Measurements from ENCODE around the gene HS6ST1. TPM values are rescaled to one million over a fixed set of nuclear protein-coding genes. Genes with fewer than 3 reads are reported as not detected.

Gene HS6ST1
- total RNA-seq, 2 donors from 2014 or later: 21.8 to 32.4 TPM

DNA sequence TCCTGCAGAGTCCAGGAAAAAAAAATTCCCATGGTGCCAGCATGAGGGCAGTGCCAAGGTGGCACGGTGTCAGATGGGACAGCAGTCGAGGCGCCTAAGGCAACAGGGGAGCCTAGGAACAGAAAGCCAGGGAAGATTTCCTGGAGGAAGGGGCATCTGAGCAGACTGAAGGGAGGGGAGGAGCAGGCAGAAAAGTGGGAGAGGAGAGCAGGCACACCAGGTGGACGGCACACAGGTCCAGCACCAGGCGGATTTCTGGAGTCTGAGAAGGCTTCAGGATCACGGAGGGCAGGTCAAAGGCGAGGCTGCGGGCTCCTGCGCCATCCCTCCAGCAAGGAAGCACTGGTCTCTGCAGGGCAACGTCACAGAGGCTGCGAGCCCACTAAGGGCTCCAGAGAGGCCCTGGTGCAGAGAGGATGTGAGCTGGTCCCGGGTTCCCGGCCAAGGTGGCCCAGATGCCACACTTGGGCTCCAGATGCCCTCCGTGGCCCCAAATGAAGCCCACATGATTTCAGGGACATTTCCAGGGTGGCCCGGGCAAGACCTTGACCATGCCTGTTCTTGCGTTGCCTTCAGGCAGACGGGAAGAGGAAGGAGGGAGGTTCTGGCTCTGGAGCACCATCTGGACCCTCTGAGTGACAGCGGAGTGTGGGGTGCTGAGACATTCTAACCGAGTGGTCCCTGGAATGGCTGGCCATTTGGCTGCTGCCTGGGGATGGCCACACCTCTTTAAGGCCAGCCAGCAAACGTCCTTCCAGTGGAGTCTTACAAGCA lies 4.1 kb downstream of the HS6ST1 start:
- peaks cover 4 to 42% of the 10 kb centered on the region in 2 donors for H3K4me1 ChIP-seq (ENCODE audit: control insufficient read depth in 1 of 2, low read depth in 2 of 2)
- no peak overlapping the region for H3K4me3 ChIP-seq

DNA sequence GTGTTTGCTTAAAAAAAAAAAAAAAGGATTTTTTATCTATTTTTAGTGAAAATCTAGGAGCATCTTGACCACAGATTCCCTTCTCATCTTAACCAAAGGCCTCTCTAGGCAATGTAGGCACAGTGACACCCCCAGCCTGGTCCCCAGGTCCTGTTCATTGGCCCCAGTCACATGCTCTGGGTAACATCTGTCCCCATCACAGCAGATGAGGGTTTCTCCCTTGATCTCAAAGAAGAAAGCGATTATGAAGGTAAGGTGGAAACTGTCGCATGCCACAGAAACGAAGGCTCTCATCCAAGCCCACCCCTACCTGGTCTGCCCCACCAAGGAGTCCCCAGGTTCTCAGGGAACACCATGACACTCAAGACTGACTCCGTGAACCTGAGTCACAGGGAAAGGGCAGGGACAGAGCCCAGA lies 4.7 kb downstream of the HS6ST1 start:
- no peak overlapping the region for H3K27ac ChIP-seq
- H3K9me3 ChIP-seq: no peaks in the 10 kb centered on the region
- TF ChIP-seq CTCF (IDR thresholded peaks at IDR 0.05): no peak
- ATAC-seq (ENCODE audit: insufficient number of reproducible peaks, low FRiP score, low read depth): no peak
- no peak overlapping the region for H3K4me3 ChIP-seq
- no peak for DNase-seq (ENCODE audit: low spot score)
- no peaks in the 10 kb centered on the region for H3K27me3 ChIP-seq (replicated peaks; ENCODE audit: insufficient read depth)
- H3K4me1 ChIP-seq (ENCODE audit: control insufficient read depth in 1 of 2, low read depth in 2 of 2): peaks cover 4 to 42% of the 10 kb centered on the region in 2 donors
- H3K36me3 ChIP-seq: no peaks in the 10 kb centered on the region

More for the DNA sequence above, 4.1 kb downstream of the HS6ST1 start:
- H3K36me3 ChIP-seq: no peaks in the 10 kb centered on the region
- no peak for TF ChIP-seq CTCF (IDR thresholded peaks at IDR 0.05)
- H3K9me3 ChIP-seq: no peaks in the 10 kb centered on the region
- no peak for ATAC-seq (ENCODE audit: insufficient number of reproducible peaks, low FRiP score, low read depth)
- no peaks in the 10 kb centered on the region for H3K27me3 ChIP-seq (replicated peaks; ENCODE audit: insufficient read depth)
- DNase-seq (ENCODE audit: low spot score): no peak
- no peak overlapping the region for H3K27ac ChIP-seq

DNA sequence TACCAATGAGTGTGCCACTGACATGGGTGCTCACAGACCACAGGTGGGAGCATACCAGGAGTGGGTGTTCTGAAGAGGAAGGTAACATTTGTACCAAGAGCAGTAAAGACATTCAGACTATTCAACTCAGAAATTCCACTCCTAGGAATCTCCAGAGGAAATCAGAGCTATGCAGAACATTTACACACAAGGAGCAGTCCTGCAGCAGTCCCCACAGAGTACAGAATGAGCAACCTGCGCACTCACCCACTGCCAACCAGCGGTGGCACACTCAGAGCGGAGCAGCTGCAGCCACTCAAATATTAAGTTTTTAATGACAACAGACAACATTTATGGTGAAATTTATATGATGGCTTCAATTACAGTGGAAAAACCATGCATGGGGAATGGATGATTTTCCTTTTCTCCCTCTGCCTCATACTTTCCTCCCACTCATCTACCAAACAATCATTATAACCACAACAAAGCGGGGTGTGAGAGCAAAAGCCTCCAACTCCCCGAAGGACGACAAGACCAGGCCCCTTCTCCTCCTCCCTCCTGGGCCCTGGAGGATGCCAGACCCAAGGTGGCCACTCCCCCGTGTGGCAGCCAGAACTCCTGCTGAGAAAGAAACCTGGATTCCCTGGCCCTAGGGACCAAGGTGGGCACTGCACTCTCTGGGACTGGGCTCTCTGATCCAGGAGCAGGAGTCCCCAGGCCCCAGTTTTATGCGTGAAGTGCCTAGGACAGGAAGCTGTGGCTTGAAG lies 5.4 kb downstream of the HS6ST1 start:
- ATAC-seq (ENCODE audit: insufficient number of reproducible peaks, low FRiP score, low read depth): no peak
- no peak for DNase-seq (ENCODE audit: low spot score)
- Histone ChIP-seq H3K27me3 (replicated peaks; ENCODE audit: insufficient read depth) (no peaks in the 10 kb centered on the region), H3K27ac (no peak overlapping the region), H3K4me1 (ENCODE audit: control insufficient read depth in 1 of 2, low read depth in 2 of 2) (peaks cover 4 to 44% of the 10 kb centered on the region in 2 donors), H3K36me3 (no peaks in the 10 kb centered on the region), H3K9me3 (no peaks in the 10 kb centered on the region), H3K4me3 (no peak overlapping the region)
- TF ChIP-seq CTCF (IDR thresholded peaks at IDR 0.05): no peak

- Histone ChIP-seq H3K4me3 (no peak overlapping the region), H3K27ac (no peak overlapping the region), H3K27me3 (replicated peaks; ENCODE audit: insufficient read depth) (no peaks in the 10 kb centered on the region), H3K9me3 (no peaks in the 10 kb centered on the region), H3K36me3 (no peaks in the 10 kb centered on the region), H3K4me1 (ENCODE audit: control insufficient read depth in 1 of 2, low read depth in 2 of 2) (peaks cover 4 to 44% of the 10 kb centered on the region in 2 donors)
- no peak for TF ChIP-seq CTCF (IDR thresholded peaks at IDR 0.05)
- DNase-seq (ENCODE audit: low spot score) (no peak), ATAC-seq (ENCODE audit: insufficient number of reproducible peaks, low FRiP score, low read depth) (no peak)
These were observed 6.3 kb downstream of the HS6ST1 start for GRCh38 chr2:128312411-128312810.

- Histone ChIP-seq H3K4me1 (ENCODE audit: control insufficient read depth in 1 of 2, low read depth in 2 of 2) (peaks cover 4 to 38% of the 10 kb centered on the region in 2 donors), H3K9me3 (no peaks in the 10 kb centered on the region), H3K27ac (no peak overlapping the region), H3K4me3 (no peak overlapping the region), H3K36me3 (no peaks in the 10 kb centered on the region), H3K27me3 (replicated peaks; ENCODE audit: insufficient read depth) (no peaks in the 10 kb centered on the region)
- ATAC-seq (ENCODE audit: insufficient number of reproducible peaks, low FRiP score, low read depth) (no peak), DNase-seq (ENCODE audit: low spot score) (no peak)
- no peak for TF ChIP-seq CTCF (IDR thresholded peaks at IDR 0.05)
These were observed 6.8 kb downstream of the HS6ST1 start for GRCh38 chr2:128311755-128312341.
